Right hindlimb (tissue), 1 donor: ENCODE results near the gene GPR4.
A peak's percentile ranks its signal among the peaks of the same experiment; 100 is the strongest.

Experiments
- DNase-seq: peaks from one replicate; pipeline ENCODE4 v3.0.0-alpha.2; 2018

The GPR4 gene

DNA sequence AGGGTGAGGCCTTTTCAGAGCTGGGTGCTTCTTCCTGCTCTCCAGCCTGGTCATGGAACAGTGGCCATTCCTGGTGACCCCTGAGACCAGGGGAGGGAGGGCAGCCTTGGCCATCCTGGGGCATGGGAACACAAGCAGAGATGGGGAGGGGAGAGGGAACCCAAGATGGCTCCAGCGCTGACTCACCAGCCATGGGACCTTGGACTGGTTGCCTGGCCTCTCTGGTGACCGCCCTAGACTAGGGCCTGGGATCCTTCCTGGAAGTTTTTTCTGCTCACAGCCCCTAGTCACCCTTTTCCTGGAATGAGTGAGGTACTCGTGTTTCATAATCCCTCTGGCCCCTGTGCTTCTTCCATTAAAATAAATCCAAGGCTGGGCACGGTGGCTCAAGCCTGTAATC is 14.1 kb downstream of the GPR4 start:
- no peak for DNase-seq

DNA sequence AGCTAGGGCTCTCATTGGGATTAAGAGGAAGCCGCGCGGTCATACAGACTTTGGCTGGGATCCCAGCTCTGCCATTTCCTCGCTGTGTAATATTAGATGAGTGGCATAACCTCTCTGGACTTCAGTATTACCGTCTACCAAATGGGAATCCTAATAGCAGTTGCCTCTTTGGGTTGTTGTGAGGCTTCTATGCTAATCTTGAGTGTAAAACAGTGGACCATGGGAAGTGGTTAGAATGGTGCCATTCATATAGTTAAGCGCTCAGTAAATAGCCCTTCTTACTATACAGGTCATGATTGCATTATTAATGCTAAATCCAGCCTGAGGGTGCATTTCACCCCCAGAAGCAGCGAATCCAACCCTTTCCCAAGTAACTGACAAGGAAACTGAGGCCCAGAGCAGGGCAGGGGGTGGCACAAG is 16.8 kb downstream of the GPR4 start:
- no peak for DNase-seq

DNA sequence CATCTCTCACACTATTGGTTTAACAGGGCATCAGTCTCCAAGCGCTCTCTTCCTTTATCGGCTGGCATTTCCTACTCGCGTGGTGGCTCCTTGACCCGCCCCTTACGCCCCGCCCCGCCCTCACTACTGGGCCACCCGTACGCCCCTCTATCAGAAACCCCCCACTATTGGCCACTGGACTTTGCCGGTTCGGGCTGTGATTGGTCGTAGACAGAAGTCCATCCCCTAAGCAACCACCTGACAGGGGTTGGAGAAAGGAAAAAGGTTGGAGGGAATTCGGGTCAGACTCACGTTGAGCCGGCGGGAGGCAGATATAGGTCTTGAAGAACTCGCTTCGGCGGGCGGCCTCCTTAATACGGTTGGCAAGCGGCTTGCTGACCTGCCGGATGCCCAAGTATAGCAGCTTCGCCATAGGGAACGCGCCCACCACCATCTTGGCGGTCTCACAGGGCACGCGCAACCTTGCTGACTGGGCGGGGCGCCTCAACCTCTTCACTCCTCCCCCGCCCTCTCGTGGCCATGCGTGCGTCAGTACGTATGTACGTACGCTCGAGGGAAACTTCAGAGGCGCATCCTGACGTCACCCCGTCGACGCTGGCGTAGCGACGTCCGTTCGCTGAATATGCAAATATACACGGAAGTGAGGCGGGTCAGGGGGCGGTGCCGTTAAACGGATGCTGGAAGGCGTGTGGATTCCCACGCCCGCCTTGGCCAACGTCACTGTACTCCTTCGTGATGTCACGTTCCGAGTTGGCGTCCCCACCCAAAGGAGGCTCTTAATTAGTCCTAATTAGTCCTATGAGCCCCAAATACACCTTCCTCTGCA is 17.5 kb downstream of the GPR4 start, which contains the start of gene OPA3:
OPA3 (minus strand) TSS at position 471 of the 826 bp plus-strand sequence; CDS start at position 433, 38 bp downstream.
- DNase-seq, result peak; percentile 100

DNA sequence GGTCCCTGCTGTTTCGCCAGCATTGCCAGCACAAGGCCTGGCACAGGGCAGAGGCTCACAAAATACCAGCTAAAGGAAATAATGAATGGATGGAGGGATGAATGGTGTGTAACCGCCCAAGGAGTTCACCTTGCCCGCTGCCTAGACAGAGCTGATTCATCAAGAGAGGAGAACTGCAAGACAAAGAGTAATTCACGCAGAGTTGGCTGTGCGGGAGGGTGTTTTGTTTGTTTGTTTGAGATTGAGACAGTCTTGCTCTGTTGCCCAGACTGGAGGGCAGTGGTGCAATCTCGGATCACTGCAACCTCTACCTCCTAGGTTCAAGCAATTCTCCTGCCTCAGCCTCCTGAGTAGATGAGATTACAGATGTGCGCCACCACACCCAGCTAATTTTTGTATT is 20.4 kb downstream of the GPR4 start:
- no peak for DNase-seq

DNA sequence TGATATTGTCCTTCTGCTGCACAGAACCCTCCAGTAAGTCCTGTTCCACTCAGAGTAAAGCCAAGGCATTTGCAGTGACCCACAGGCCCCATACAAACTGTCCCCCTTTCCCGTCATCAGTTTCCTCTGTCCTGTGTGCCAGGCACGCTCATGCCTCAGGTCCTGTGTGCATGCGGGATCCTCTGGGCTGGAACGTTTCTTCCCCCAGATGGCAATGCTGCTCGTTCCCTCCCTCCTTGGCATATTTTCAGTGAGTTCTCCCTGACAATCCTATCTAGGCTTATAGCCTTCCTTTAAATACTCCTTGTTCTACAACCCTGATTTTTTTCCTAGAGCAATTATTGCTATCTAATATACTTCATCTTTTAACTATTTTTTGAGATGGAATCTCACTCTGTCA is 23.2 kb downstream of the GPR4 start:
- no peak for DNase-seq

DNA sequence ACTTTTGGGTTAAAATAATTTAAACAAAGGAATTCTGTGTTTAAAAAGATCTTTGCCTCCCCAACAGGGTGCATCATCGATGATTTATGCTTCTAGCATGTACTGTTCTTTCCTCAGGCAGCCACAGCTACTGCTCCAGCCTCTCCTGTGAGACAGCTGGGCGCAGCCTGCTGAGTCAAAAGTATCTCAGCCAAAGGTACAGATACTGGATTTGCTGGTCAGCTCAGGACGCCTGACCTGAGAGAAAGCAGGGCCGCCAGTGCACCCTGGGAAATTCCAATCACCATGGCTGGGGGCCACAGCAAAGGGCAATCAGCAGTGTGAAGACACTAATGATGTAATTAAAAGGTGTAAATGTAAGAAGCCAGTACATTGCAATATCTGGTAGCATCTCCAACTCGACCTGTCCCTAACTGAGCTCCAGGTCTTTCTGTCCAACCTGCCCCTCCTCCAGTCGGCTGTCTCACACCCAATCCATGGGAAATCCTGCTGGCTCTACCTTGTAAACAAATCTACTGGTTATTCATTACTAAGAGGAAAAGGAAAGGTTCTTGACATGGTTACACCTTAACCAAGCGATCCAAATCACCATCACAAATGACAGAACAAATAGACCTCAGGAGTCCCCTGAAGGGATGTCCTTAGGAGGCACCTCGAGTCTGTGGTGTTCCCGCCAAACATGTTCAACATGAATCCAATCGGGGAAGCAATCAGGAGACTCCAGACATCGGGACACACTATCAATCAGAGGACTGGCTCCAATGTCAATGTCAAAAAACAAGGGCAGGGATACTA is 24.7 kb downstream of the GPR4 start:
- DNase-seq, result no peak

DNA sequence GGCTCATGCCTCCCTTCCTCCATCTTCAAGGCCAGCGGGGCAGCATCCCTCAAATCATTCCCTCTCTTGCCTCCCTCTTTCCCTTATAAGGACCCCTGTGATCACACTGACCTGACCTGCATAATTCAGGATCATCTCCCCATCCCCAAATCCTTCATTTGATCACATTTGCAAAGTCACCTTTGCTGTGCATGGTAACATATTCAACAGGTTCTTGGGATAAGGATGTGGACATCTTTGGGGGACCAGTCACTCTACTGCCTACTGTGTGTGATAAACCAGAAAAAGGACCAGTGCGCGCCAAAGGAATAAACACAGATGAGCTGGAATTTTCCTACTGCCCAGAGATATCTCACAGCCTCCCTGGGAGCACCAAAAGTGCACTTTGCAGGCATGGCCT is 25.3 kb downstream of the GPR4 start:
- DNase-seq, result no peak

DNA sequence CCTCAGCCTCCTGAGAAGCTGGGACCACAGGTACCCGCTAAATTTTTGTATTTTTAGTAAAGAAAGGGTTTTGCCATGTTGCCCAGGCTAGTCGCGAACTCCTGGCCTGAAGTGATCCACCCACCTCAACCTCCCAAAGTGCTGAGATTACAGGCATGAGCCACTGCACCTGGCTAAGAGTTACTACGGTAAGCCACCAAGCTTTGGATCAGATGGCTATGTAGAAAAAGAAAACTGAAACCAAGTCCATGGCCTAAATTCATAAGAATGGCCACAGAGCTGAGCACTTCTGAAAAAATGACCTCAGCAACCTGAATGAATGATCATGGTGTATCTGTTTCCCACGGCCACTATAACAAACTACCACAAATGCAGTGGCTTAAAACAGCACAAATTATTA is 26.8 kb downstream of the GPR4 start:
- DNase-seq, result no peak

DNA sequence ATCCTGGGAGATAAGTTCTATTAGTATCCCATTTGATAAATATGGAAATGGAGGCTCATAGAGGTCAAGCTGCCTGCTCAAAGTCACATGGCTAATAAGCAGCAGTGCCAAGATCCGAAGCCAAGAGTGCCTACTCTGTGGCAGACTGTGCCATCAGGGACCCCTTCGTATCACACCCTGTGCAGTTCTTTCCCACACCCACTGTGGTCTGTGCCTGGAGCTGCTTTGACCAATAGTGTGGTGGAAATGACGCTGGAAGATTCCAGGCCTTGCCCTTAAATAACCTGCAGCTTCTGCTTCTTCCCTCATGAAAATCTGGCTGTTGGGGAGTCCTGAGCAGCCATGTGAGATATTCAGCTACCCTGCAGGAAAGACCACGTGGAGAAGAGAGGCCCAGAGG is 27.5 kb downstream of the GPR4 start:
- DNase-seq, result no peak

DNA sequence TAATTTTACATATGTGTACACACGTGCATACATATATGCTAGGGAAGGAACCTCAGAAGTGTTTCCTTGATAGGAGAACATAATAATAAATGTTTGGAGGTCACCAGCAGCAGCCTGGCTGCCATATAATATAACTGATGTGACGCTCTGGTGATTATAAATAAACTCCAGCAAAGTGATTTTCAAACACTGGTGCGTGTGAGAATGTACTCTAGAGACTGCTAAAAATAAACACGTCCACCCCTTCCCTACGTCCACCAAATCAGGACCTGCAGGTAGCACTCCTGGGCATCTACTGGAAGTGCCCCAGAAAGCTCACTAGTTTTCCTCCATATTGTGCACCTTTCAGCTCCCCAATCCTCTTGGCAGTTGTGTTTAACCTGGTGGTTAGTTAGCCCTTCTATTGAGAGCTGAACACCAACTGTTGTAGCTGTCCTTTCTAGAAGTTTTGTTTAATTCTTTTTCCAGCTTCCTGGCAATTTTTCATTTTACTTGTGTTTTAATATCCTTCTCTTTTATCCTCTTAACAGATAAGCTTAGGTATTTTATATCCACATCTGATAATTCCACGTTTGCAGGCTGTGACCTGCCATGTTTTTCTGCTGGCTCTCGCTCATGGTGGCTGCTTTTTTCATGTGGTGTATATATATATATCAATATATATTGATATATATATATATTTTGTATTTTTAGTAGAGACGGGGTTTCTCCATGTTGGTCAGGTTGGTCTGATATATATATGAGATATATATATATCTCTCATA is 30.4 kb downstream of the GPR4 start:
- DNase-seq, result no peak

DNA sequence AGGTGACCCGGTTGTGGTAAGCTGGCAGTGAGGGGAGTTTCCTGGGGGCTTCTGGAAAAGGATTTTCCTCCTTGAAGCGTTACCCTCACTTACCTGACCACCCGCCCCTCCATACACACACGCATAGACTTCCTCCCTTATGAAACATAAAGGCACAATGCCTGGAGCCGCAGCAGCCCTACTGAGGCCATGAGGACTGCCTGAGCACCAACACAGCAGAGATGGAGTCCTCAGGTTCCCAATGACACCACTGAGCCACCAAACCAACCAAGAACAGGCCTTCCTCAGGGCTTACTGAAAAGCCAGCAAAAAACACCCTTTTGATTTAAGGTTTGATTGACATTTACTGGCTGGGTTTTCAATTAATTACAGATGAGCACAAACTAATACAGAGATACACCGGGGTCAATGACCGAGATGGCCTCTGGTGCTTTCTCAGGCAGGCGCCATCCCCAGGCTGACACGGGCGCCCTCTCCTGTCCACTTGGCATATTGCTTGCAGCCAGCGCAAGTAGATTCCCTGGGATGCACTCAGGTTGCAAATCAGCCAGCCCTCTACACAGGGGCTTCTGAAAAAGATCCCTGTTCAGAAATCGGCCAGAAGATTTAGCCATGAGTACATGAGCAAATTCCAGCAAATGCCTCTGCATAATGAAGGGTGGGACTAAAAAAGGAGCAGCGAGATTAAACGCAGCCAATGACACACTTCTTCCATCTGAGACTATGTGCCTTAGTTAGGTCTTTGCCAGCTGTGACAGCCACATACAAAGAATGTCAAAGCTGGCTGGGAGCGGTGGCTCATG is 32.2 kb downstream of the GPR4 start:
- no peak for DNase-seq

DNA sequence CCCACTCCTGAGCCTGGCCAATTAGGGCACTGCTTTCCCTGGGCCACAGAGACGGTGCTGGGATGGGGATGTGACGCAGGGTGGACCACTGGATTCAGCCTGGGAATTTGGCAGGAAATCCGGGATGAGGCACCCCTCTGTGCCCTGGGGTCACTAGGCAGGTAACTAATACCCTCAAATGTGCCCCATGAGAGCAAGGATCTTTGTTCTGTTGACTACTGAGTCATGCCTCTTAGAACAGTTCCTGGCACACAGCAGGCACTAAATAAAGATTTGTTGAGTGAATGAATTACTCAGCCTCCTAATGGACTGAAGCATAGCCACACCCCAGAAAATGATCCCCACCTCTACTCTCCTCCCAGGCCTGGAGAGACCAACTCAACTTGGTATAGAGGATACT is 33.3 kb downstream of the GPR4 start:
- DNase-seq, result no peak

DNA sequence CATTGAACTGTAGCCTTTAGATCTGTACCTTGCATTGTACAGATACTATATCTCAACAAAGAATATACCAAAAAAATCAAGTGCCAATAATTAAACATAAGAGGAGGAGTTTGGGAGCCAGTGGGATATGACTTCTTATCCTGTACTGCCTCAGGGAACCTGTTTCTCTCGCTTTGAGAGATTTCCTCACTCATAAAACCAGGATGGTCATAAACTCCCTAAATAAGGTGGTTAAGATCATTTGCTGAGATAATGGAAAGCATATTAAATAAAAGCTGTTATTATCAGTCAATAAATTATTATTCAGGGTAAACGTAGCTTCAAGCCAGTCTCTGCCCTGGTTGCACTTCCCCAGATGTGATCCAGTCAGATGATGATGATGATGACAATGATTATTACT is 34.4 kb downstream of the GPR4 start:
- DNase-seq, result no peak

DNA sequence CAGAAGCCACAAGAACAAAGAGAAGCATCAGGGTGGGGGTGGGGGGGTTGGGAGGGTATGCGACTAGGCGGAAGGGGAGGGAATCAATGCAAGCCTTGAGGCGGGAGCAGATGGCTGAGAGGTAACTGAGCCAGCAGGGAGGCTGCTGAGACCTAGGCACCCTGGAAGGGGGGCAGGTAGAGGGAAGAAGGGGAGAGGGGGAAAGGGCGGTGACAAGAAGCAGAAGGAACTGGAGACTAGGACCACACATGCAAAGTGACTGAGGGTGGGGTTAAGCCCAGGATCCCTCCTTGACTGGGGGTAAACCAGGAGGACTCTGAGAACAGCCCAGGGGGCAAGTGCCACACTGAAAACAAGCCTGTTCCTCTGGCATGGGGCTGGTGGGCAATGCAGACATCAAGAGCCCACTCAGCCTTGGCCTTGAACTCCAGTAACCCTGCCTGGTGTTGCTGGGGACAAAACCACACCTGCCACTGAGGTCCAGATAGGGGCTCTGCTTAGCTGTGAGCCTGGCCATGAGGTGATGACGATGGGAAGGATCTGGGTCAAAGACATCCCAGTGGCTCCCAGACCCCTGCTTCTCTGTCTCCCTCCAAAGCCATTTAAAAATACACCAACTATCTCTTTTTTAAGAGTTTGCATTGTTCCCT is 37.8 kb downstream of the GPR4 start:
- DNase-seq, result no peak

DNA sequence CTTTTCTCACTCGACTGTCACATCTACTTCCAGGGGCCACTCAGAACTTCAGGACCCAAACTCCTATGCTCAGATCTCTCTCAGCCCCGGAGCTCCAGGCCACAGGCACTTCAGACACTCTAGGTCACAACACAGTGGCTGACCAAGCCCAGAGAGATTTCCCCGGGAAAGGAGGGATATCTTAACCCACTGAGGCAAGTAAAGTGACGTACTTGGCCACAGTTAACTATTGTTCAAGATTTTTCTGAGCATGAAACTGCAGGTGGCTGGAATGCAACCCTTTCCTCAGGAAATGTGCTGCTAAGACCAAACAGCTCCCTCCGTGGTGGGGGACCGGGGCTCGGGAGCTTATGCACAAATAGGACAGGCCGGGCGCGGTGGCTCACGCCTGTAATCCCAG is 41.3 kb downstream of the GPR4 start:
- DNase-seq, result no peak

DNA sequence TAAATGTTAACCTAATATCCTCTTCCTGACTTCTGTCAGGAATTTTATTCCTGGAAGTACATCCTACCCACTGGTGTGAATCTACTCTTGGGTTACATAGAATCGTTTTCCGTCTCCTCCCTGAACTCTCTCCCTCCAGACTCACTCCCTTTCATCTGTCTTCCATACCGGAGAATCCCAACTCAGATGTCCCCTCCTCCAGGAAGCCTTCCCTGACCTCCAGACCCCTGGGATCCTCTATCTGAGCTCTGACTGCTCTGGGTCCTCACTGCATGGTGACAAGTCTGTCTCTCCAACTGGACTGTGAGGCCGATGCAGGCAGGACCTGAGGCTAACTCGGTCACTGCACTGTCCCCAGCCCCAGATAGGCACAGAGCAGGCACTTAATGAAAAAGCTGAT is 42.0 kb downstream of the GPR4 start:
- no peak for DNase-seq

DNA sequence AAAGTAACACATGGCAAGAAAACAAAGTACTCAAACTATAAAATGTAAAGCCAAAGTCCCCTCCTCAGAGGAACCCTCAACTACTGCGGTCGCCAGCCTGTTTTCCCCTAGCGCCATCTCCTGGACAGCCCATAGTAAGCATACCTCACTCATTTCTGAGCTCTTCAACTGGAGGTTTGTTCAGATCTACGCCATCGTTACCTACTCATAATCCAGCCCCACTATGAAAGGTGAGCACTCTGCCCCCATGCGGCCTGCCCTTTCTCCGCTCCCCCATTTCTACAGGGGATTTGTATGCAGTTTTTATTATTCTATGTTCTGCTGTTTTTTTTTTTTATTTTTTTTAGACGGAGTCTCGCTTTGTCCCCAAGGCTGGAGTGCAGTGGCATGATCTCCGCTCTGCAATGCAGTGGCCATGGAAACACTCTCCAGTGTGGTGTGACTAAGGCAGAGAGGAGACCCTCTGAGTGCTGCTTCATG is 43.6 kb downstream of the GPR4 start:
- no peak for DNase-seq

DNA sequence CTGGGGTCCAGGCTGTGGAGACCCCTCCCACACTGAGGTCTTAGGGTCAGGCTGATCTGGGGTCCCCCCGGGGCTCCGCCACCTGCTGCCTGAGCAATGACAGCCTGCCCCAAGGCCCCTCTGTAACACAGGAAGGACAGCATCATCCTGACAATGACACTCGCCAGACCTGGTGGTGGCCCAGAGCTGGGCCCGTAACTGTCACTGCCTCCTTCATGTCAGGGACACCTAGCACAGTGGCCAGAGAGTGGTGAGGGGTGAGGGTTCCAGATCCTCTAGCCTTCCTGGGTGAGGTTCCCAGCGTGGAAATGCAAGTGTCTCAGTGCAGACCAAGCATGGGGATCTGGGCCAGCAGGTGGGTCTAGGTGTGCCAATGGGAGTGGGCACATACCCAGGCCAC is 45.2 kb downstream of the GPR4 start:
- DNase-seq, result no peak

DNA sequence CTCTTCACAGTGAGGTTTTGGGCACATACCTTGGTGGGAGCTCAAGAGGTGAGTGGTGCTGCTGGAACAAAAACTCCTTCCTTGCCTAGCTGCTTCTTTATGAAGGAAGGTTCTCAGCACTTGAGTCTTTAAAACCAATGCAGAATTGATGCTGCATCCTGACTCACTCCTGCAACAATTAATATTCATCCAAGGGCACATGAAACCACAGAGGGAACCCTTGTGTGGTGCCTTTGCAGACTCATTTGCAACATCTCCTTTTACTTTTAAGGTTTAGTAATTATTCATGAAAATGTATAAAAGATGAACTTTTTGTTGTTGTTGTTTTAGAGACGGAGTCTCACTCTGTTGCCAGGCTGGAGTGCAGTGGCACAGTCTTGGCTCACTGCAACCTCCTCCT is 47.5 kb downstream of the GPR4 start:
- no peak for DNase-seq

DNA sequence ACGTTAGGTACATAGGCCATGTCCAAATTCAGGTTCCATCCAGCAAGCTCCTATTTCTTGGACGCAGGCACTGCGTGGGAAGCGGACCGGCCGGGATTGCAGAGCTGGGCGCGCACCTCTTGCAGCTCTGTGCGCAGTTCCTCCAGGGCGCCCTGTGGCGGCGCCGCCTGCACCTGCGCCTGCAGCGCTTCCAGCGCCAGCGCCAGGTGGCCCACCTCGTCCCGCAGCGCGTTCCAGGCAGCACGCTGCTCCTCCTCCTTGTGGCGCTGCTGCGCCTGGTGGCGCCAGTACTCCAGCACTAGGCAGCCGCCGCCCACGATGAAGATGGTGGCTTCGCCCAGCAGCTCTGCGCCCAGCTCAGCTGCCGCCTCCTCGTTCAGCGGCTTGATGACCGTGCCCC is 48.5 kb downstream of the GPR4 start:
- no peak for DNase-seq

DNA sequence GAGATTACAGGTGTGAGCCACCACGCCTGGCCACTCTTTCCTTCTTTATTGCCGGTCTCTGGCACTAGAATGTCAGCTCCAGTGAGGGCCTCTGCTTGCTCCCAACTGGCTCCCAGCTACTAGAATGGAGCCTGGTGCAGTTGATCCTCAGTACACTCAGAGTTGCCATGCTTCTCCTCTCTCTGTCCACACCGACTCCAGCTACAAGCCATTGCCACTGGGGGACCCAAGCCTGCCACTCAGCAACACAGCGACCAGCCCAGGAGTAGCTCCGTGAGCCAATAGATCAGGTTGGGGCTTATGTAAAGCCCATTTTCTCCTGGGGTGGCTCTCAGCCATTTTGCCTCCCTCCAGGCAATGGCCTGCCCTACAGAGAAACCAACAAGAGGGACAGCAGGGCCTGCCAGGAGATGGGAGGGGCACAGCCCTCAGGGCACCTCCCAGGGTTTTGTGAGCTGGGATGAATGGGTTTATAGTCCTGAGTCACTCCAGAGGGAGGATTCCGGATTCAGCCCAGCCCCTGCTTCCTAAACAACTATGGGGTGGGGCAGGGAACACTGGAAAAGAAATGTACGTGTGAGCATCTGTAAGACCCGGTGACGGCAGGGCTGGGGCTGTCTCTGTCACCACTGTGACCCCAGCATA is 53.9 kb downstream of the GPR4 start:
- no peak for DNase-seq
